Measurements from ENCODE around the gene SMIM11. TPM values are rescaled to one million over a fixed set of nuclear protein-coding genes. Genes with fewer than 3 reads are reported as not detected.

The SMIM11 gene
- total RNA-seq, 1 experiment from 2014 or later: 2.3 TPM

GRCh38 chr21:34357889-34358288 lies 17.4 kb upstream of the SMIM11 start:
- no CpG with 5 or more reads among the region's 2 CpGs for WGBS (ENCODE audit: extremely low coverage, insufficient read length, low lambda C conversion rate)
- Histone ChIP-seq H3K9me3 (ENCODE audit: control insufficient read depth, low read depth, low read length) (no peaks in the 10 kb centered on the region), H2BK12ac (ENCODE audit: insufficient read length, low read depth, low read length) (no peak overlapping the region), H3K9ac (ENCODE audit: extremely low read depth, insufficient read length, low read length) (no peak overlapping the region), H3K4me2 (ENCODE audit: insufficient read depth, insufficient read length, low read length) (no peak overlapping the region), H3T11ph (ENCODE audit: low read length) (no peak overlapping the region), H2AFZ (ENCODE audit: low read length) (no peak overlapping the region), H4K20me1 (ENCODE audit: control insufficient read depth, insufficient read depth, insufficient read length) (no peaks in the 10 kb centered on the region), H2BK120ac (ENCODE audit: low read depth, low read length, poor library complexity, severe bottlenecking) (no peak overlapping the region), H3K14ac (ENCODE audit: insufficient read depth, low read length) (no peak overlapping the region), H3K4ac (ENCODE audit: low read depth, low read length) (no peak overlapping the region), H3K18ac (ENCODE audit: insufficient read length, low read depth, low read length) (no peak overlapping the region), H3K23ac (ENCODE audit: insufficient read length, low read depth, low read length) (no peak overlapping the region), H3K79me2 (ENCODE audit: insufficient read depth, low read length) (no peaks in the 10 kb centered on the region), H3K56ac (ENCODE audit: insufficient read length, low read depth, low read length) (no peak overlapping the region), H2BK15ac (ENCODE audit: low read depth, low read length) (no peak overlapping the region), H4K8ac (replicated peaks; ENCODE audit: insufficient read length, low read depth, low read length) (no peak overlapping the region), H4K91ac (ENCODE audit: insufficient read length, low read depth, low read length) (no peak overlapping the region), H2BK20ac (ENCODE audit: low read depth, low read length, poor library complexity, severe bottlenecking) (no peak overlapping the region), H3K79me1 (ENCODE audit: insufficient read depth, low read depth, low read length, poor library complexity, severe bottlenecking) (no peaks in the 10 kb centered on the region), H3K27ac (ENCODE audit: insufficient read length, low read depth, low read length) (no peak overlapping the region), H4K5ac (ENCODE audit: insufficient read length, low read depth, low read length) (no peak overlapping the region), H2AK5ac (ENCODE audit: insufficient read length, low read length) (no peak overlapping the region), H3K4me1 (ENCODE audit: insufficient read depth, low read length) (no peaks in the 10 kb centered on the region), H3K27me3 (ENCODE audit: insufficient read depth, low read length) (no peaks in the 10 kb centered on the region), H2BK5ac (ENCODE audit: insufficient read length, low read length) (no peak overlapping the region), H3K23me2 (ENCODE audit: insufficient read length, low read depth, low read length, poor library complexity, severe bottlenecking) (no peaks in the 10 kb centered on the region)
- Mint-ChIP-seq H3K27ac (no peak overlapping the region), H3K4me1 (peaks cover 3 to 6% of the 10 kb centered on the region in 2 experiments; a peak in 2 of 4 replicates), H3K27me3 (ENCODE audit: low read depth) (peaks cover 6% of the 10 kb centered on the region), H3K9me3 (peaks cover 3 to 7% of the 10 kb centered on the region in 2 experiments; a peak in 3 of 5 replicates), H3K36me3 (ENCODE audit: insufficient read depth in 1 of 3, low read depth in 3 of 3) (peaks cover 0 to 6% (median 0%) of the 10 kb centered on the region in 3 experiments; a peak in 3 of 7 replicates), H3K4me3 (no peak overlapping the region)
- no peak for TF ChIP-seq CTCF (conservative IDR thresholded peaks at IDR 0.05)
- DNase-seq: no peak

All from H9 (cell line).